CD4-positive, alpha-beta T cell treated with Interleukin-17A for 1 hour (primary cell): ENCODE data around the gene RFLNA.

Experiments
- DNase-seq: peaks from one replicate; pipeline ENCODE4 v3.0.0-alpha.2; 2020

Gene RFLNA

DNA sequence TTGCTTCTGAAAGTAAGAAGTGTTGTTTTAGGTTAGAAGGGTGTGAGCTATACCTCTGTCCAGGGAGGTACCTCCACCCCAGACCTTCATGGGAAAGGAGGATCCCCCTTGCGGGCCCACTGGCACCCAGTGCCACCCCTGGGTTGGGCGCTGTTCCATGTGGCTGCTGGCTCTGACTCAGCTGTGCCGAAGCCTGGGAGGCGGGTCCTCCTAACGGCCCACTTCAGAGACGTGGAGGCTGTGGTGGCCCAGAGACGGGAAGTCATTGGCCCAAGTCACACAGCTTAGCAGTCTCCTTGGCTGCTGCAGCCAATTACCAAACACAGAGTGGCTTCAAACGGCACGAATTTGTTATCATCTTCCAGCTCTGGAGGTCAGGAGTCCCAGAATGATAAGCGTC, 10.2 kb downstream of the RFLNA start:
- no peak for DNase-seq

- DNase-seq = no peak
These were observed 11.1 kb downstream of the RFLNA start for GRCh38 chr12:124305776-124306685.

DNA sequence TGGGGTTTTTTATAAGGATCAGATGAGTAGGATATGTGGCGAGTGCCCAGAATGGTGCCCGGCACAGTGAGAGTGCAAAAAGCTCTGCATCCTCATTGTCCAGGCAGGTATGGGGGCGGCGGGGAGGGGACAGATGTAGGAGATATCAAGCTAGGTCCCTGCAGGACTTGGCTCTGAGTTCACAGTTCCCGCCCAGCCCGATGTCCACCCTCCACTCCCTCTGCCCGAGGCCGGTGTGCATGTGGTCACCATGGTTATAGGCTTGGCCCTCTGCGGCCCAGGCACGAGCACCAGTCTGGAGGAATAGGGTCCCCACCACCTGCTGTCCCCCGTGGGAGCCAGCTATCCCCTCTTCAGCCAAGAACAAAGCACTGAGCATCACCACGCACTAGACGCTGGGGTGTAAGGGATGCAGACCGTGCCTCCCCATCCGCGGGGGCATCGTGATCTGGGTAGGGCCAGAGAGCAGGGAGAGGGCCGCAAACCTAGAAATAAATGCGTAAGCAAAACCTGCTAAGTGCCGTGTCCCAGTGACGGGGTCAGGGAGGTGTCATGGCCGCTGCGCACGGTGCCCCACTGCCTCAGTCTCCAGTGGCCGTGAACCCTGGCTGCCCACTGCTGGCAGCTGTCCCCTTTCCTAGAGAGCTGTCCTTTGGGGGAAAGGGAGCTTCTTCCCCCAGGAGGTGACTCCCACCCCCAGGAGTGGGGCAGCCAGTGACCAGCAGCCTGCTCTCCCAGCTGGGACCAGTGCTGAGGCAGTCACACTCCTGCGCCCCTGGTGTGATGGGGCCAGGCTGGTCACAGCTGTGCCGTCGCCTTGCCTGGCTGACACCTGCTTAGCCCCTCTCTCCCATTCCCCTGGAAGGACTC, 12.0 kb downstream of the RFLNA start:
- DNase-seq = no peak

DNA sequence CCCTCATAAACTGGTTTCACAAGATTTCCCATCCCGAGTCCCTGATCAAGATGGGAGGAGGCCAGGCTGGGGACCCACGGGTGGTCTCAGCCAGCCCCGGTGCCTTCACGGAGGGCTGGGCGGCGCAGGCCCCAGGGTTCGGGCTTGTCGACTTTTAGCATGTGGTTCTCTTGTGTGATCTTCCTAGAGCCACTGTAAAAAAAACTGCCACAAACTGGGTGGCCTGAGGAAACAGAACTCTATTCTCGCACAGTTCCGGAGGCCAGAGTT, 12.6 kb downstream of the RFLNA start:
- DNase-seq = no peak

DNA sequence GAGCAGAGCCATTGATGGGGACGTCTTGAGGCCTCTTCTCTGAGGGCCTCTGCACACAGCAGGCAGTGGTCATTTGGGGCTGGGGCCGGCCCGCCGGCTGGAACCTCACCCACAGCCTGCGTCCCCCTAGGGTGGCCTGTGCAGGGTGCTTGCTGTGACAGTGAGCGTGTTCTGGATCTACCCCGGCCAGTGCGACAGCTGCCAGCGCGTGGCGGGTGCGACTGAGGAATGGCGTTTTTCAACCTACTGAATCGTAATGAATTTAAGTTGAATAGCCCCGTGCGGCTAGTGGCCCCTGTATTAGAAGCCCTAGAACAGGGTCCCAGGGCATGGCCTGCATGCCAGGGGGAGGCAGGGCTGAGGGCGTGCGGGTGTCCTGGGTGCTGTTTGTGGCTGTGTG, 13.8 kb downstream of the RFLNA start:
- DNase-seq = no peak

DNA sequence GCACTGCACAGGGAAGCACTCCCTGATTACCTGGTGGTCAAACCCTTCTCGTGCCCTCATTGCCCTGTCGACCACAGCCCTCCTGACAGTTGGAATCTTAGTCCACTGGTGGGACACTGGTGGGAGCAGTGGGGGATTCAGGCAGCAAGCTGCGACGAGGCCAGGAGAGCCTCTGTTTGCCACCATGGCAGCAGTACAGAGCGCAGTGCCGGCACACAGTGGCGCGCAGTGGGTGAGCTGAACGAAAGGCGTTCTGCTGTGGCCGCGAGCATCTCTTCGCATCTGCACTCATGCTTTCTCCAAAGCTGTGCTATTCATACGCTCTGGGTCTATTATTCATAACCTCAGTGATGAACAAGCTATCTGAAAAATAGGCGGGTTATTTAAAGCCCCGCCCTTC, 14.3 kb downstream of the RFLNA start:
- DNase-seq = no peak

GRCh38 chr12:124309744-124310143, 14.9 kb downstream of the RFLNA start:
- DNase-seq = no peak

GRCh38 chr12:124310178-124310577, 15.3 kb downstream of the RFLNA start:
- no peak for DNase-seq

DNA sequence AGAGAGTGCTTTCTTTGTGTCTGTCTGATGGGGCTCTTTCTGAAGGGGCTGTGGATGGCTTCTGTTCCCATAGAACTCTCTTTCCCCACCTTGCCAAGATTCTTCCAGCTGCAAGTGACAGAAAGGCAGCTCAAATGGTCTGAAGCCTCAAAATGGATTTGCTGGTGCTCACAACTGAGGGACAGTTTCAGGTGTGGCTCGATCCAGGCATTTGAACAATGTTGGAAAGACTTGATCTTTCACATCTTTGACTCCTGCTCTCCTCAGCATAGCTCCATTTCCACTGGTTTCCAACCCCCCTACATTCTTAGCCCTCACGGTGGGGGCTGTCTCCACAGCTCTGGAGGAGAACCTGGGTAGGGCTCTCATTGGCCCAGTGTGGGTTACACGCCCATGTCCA, 15.9 kb downstream of the RFLNA start:
- DNase-seq = no peak

DNA sequence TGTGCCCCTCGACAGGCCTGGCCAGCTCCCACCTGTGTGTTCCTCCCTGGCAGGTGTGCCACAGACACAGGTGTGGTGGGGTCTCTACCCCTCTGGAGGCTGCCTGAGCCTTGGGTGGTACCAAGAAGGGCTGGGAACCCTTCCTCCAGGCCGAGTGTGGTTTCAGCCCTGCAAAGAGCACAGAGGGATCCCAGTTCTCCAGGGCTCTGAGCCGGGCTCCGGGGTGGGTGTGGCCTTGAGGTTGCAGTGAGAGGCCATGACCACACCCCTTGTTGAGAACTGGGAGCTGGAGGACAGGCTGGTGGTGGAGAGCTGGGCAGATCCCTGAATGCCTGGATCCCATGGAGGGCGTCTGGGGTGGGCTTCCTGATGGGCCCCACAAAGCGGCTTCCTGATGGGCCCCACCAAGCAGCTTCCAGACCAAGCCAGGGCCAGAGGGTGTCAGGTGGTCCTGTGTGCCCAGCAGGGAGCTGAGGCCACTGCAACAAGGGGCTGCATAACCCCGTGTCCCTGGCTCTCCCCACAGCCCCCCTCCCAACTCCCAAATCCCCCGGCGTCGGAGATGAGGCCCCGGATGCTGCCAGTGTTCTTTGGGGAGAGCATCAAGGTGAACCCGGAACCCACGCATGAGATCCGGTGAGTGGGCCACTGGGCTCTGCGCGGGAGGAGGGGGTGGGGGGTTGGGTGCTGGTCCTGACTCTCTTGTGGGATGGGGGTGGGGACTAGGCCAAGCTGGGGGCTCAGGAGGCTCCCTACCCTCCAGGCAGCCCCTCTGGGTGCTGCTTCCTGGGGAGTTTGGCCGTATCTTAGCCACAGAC, 16.6 kb downstream of the RFLNA start:
- DNase-seq = no peak

DNA sequence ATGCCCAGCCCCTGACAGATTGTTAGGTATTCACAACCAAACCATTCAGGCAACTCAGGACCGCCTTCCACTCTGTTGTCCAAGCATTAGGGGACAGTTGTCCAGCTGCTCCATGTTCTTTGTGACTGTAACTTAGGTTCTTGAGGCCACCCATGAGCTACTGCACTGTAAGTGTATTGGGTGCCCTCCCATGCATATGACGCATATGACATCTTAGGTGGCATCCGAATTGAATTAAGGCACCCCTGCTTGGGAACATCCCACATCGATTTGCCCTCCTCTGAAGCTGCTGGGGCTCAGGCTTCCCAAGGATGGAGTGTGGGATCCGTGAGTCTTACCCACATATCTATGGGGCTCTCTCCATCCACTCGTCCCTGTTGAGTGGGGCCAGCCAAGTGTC, 17.7 kb downstream of the RFLNA start:
- DNase-seq = no peak

DNA sequence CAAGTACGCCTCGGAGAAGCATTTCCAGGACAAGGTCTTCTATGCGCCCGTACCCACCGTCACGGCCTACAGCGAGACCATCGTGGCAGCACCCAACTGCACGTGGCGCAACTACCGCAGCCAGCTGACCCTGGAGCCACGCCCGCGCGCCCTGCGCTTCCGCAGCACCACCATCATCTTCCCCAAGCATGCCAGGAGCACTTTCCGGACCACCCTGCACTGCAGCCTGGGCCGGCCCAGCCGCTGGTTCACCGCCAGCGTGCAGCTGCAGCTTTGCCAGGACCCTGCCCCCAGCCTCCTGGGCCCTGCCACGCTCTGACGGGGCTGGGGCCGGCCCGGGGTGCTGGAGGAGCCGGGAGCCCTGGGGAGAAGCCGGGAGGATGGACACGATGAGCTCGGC, 19.3 kb downstream of the RFLNA start:
- DNase-seq = no peak

DNA sequence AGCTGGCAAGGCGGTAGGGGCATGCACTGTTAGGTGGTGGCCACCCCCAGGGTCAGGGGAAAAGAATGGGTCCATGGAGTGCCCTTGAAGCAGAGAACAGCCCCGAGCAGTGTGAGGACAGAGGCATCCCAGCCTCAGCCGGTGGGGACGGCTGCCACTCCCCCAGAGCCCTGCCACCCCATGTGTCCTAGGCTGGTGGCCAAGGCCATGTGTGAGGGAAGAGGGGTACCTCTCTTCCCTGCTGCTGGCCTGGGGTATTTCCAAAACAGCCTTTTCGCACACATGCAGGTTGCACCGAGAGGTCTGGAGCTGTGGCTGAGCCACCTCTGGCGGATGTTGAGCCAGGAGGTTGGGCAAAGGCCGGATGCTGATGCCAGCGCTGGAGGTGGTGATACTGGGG, 19.9 kb downstream of the RFLNA start:
- DNase-seq = no peak

DNA sequence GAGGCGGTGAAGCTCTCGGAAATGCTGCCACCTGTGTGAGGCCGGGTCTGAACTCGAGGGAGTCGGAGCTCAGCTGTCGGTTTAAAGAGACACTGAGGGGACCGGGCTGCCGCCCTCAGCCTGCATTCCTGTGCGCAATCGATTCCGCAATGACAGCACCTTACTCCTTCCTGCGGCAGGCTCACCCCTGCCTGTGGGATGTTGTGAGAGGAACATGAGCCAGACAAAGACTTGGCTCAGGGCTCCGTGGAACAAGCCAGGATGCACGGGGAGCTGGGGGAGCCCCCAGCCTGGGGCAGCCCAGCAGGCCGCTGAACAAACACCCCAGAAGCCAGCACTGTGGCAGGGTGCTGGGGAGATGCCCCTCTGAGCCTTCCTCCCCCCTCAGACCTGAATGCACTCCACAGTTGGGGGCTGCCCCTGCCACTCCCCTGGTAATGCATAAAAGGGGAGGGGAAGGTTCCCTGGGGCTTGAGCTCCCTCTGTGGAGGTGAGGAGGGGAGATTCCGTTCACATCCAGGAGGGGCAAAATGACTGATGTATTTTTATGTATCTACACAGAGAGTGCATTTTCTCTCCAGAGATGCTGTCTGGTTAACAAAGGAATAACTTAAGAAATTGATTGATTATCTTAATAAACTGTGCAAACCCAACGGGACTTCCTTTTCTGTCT, 20.6 kb downstream of the RFLNA start:
- DNase-seq = no peak

DNA sequence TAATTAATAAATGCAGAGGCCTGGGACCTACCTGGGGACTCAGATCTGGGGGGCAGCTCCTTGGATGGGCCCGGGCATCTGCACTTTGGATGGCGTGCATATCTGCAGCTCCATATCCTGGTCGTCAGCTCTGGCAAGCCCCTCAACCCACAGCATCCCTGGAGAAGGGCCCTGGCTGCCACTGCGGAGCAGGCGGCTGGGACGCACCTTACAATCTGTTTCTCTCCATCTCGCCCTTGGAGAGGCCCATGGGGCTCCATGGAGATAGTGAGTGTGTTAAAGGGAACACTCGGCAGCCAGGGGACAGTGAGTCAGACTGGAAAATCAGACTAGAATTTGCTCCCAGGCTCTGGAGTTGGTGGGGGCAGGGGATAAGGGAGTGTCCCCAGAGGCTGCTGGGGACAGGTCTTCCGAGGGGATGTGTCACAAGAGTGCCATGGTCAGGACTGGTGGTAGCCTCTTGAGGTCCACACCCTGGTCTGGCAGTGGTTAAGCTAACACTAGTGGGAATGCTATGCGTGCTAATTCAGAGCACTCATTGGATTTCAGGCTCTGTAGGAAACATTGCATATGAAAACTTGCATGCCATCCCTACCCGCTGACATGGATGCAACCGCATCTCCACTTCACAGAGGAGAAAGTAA, 21.5 kb downstream of the RFLNA start:
- no peak for DNase-seq

DNA sequence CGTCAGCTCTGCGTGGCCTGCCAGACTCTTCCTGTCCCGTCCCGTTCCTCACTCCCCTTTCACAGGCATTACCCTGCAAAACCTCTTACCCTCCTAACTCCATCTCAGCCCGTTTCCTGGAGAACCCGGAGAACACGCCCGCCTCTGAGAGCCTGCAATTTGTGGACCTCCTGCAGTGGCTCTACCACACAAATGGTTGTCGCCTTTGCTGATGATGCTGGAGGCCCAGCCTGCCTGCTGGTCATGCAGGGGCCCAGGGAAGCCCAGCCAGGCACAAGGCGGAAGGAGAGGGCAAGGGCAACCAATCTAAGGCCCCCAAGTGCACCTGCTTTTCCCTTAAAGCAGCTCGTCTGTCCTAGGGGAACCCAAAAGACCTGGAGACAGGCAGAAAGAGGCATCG, 22.5 kb downstream of the RFLNA start:
- no peak for DNase-seq

DNA sequence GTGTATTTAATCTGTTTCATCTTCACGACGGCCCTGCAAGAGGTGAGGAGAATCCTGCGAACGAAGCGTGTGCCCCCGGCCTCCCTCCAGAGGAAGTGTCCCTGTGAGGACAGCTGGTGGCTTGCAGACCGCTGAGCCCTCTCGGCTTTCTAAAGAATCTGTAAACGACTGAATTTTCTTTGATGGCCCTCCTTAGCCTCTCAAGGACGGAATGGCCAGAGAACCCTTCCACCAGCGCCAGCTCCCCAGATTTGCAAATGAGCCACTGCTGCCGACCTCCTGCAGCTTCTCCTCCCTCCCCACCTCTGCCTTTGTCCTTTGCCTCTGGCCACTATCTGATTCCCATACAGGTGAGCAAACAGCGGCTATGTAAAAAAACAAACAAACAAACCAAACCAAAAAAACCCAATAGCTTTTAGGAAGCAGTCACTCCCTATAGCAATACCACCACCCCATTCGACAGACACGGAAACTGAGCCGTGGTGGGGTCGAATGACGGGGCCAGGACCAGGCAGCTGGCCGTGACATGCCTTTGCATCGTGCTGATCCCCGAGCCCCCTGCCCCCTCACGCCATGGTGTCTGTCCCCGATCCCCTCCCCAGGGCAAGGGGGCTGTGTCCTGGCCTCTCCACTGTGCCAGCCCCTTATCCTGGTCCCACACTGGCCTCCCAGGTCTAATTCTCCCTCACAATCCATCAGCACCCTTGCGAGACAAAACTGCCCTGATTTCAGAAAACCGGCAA, 23.6 kb downstream of the RFLNA start:
- no peak for DNase-seq

DNA sequence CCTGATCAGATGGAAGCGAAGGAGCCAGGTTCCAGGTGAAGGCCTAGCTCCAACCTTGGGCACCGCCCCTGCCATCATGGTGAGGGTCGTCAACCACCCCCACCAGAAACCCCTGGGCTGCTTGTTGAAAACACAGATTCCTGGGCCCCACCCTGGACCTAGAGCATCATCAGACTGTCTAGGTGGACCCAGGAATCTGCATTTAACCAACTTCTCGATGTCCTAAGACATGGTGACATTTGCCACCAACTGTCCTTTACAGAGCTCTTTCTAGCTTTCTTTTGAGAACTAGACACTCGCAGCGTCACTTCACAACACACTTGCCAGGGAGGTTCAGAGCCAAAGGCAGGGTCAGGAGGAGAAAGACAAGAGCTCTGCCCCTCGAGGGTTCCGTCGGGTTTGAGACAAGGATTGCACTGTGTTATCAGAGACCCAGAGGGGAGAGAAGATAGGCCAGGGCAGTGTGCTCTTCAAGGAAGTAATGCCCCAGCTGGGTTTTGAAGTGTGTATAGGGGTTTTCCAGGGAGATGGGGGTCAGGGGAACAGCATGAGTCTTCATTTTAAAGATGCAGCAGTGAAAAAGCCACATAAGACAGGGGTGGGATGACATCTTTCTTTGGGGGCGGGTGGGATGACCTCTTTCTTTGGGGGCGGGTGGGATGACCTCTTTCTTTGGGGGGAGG, 24.6 kb downstream of the RFLNA start:
- no peak for DNase-seq

GRCh38 chr12:124321040-124321481, 26.2 kb downstream of the RFLNA start:
- DNase-seq = peak; percentile 48

DNA sequence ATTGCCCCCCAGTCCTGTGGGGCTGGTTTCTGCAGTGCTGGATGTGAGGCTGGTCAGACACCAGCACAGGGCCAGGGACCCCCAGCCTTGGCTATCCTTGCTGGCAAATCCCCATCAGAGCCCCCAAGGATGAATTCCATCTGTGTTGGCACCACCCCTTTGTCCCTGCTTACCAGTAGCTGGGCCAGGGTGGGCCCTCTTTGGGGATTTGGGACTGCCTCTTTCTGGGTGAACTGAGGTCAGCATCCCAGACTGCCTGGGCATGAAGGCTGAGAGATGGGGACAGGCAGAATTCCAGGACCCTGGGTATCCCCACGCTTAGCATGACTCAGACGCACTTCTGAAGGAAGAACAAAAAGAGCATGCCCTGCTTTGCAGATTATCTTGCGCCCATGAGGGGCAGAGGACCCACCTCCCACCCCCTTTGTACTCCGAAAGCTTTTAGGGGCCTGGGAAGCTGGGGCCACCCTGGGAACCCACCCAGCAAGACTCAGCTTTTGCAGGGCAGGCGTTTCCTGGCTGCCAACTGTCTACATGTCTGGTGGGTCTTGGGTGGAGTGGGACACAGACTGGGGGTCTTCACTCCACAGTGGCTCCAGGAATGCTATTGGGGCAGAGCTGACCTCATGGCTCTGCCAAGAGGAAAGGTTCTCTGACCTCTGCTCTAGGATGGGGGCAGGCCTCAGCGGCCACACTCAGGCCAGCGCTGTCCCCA, 26.8 kb downstream of the RFLNA start:
- DNase-seq = no peak
